Nephron (organoid): ENCODE results near the gene TRIOBP.

Source experiments
- H3K27ac Mint-ChIP-seq, 3 experiments: 2 replicates each; pipeline ENCODE4 v1.8.0; 2020; ENCODE audit warnings: mixed read lengths in 3 of 3, mild to moderate bottlenecking in 2 of 3, moderate library complexity in 1 of 3
- H3K27me3 Mint-ChIP-seq: 2 replicates; pipeline ENCODE4 v1.8.0; 2021; ENCODE audit warnings: low read depth, mild to moderate bottlenecking, moderate library complexity, mixed read lengths
- H3K36me3 Mint-ChIP-seq: 2 replicates; pipeline ENCODE4 v1.8.0; 2020; ENCODE audit warnings: low read depth, mixed read lengths
- H3K4me1 Mint-ChIP-seq: 2 replicates; pipeline ENCODE4 v1.8.0; 2020; ENCODE audit warnings: mixed read lengths
- H3K4me3 Mint-ChIP-seq, 3 experiments: 2 replicates each; pipeline ENCODE4 v1.8.0; 2020; ENCODE audit warnings: mild to moderate bottlenecking in 3 of 3, mixed read lengths in 3 of 3, moderate library complexity in 2 of 3
- H3K9me3 Mint-ChIP-seq: 2 replicates; pipeline ENCODE4 v1.8.0; 2020; ENCODE audit warnings: mixed read lengths
- CTCF ChIP-seq, 3 experiments: fragments of 200-600 bp; sonication (generic); IDR thresholded peaks; one replicate each; pipeline ENCODE4 v1.5.0; 2021; ENCODE audit warnings: antibody characterized with exemption in 3 of 3; ENCODE audit not compliant: unreplicated experiment in 3 of 3

The TRIOBP gene

DNA sequence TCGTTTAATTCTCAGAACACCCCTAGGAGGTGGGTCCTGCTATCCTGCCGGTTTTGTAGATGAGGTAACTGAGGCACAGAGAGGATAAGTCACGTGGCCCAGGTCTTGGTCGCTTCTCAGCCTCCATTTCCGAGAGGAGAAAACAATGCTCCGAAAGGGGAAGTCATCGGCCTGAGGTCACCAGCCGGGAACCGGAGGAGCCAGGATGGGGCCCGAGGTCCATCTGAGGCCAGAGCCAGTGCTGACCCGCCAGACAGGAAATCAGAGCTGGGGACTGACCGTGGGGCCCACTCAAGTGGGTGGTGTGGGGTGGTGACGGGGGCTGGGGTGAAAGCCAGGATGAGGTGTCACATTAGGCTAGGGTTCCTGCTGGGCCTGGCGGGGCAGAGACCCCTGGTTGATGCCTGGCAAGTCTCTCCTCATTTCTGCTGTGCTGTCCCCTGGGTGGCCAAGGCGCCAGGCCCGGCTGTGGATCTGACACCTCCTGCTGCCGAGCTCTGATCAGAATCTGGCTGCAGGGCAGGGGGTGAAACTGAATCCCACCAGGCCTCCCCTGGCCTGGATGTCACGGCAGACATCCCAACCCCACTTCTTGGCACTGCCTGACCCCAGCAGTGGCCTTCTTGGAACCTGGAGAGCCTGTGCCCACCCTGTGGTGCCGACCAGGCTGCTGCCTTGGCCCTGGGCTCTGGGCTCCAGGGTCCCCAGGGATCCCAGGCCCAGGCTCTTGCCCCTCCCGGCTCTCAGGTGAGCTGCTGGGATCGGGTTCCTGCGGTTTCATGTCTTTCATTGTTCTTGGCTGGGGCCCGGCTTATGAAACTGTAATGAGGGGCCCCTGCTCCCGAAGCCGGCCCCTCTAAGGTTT is 12.0 kb downstream of the TRIOBP start:
- Mint-ChIP-seq H3K36me3 (peaks cover 21% of the 10 kb centered on the region), H3K9me3 (no peaks in the 10 kb centered on the region), H3K27ac (no peak overlapping the region), H3K4me1 (no peaks in the 10 kb centered on the region), H3K27me3 (no peaks in the 10 kb centered on the region), H3K4me3 (no peak overlapping the region)
- TF ChIP-seq CTCF (IDR thresholded peaks at IDR 0.05; ENCODE audit: unreplicated experiment in 3 of 3): no peak

DNA sequence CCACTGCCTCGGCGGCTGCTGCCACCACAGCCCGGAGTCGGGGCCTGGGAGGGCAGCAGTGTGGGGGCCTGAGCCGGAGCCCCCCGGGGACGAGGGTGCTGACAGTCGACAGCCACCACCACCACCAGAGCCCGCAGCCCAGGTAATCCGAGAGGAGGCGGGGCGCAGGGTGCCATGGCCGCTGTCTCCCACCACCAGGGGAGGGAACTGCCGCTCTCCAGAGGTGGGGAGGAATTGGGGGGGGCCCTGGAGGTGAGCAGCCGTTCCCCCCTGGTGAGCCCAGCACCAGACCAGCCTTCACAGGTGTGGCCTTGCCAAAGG is 12.6 kb downstream of the TRIOBP start:
- no peaks in the 10 kb centered on the region for H3K9me3 Mint-ChIP-seq

DNA sequence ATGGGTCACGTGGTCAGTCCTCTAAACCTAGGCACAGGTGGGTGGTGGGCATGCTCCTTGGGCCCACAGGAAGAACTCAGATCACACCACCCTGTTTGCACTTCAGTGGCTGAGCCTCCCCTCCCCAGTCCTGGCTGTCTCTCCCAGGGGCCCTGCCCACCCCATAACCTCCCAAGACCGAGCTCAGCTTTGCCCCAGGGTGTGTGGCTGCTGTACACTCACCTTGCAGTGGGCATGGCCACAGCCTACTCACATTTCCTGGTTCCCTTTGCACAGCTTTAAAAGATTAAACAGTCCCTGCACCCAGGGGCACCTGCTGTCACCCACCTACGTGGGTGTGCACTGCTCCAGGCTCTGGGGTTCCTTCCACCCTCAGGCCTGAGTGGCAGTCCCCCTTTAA is 13.8 kb downstream of the TRIOBP start:
- no peaks in the 10 kb centered on the region for H3K27me3 Mint-ChIP-seq
- peaks cover 12% of the 10 kb centered on the region for H3K36me3 Mint-ChIP-seq
- H3K4me3 Mint-ChIP-seq: no peak overlapping the region
- no peak overlapping the region for H3K27ac Mint-ChIP-seq
- TF ChIP-seq CTCF (IDR thresholded peaks at IDR 0.05; ENCODE audit: unreplicated experiment in 3 of 3): no peak
- no peaks in the 10 kb centered on the region for H3K4me1 Mint-ChIP-seq
- no peaks in the 10 kb centered on the region for H3K9me3 Mint-ChIP-seq

More for the DNA sequence above, 12.6 kb downstream of the TRIOBP start:
- Mint-ChIP-seq H3K4me1 (no peaks in the 10 kb centered on the region), H3K27me3 (no peaks in the 10 kb centered on the region), H3K27ac (no peak overlapping the region), H3K36me3 (peaks cover 18% of the 10 kb centered on the region), H3K4me3 (no peak overlapping the region)
- no peak for TF ChIP-seq CTCF (IDR thresholded peaks at IDR 0.05; ENCODE audit: unreplicated experiment in 3 of 3)

DNA sequence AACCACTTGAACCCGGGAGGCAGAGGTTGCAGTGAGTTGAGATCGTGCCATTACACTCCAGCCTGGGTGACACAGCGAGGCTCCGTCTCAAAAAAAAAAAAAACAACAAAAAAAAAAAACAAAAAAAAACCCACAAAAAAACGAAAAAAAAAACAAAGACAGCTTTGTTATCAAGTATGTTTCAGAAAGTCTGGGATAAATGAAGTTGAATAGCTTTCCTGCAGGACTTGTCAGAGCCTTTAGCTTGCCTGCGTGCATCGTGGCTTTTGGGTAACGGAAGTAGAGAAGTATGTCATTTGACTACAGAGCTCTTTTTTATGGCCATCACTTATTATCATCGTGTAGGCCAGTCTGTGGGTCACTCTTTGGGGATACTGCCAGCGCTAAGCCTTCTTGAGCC is 14.6 kb downstream of the TRIOBP start:
- peaks cover 6% of the 10 kb centered on the region for H3K36me3 Mint-ChIP-seq
- H3K4me1 Mint-ChIP-seq: no peaks in the 10 kb centered on the region
- H3K27me3 Mint-ChIP-seq: no peaks in the 10 kb centered on the region
- H3K27ac Mint-ChIP-seq: no peak overlapping the region
- no peak for TF ChIP-seq CTCF (IDR thresholded peaks at IDR 0.05; ENCODE audit: unreplicated experiment in 3 of 3)
- H3K9me3 Mint-ChIP-seq: no peaks in the 10 kb centered on the region
- no peak overlapping the region for H3K4me3 Mint-ChIP-seq

DNA sequence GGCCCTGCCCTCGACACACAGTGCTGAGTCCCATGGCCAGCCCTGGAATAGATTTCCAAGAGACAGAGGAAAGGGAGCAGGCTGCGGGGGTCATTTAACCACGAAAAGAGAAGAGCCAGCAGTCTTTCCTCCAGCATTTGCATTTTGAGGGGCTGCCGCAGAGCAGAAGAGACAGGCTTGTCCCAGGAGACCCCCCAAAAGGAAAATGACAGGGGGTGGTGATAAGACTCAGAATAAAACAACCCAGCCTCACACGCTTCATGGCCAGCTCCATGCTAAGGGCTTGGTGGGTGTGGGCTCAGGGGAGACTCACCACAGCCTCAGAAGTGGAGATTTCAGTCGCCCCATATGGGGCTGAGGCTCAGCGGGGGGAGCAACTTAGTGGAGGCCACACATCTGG is 16.9 kb downstream of the TRIOBP start:
- Mint-ChIP-seq H3K4me3 (no peak overlapping the region), H3K4me1 (no peaks in the 10 kb centered on the region), H3K36me3 (peaks cover 13% of the 10 kb centered on the region), H3K9me3 (no peaks in the 10 kb centered on the region), H3K27ac (no peak overlapping the region), H3K27me3 (peaks cover 3% of the 10 kb centered on the region)
- TF ChIP-seq CTCF (IDR thresholded peaks at IDR 0.05; ENCODE audit: unreplicated experiment in 3 of 3): no peak

DNA sequence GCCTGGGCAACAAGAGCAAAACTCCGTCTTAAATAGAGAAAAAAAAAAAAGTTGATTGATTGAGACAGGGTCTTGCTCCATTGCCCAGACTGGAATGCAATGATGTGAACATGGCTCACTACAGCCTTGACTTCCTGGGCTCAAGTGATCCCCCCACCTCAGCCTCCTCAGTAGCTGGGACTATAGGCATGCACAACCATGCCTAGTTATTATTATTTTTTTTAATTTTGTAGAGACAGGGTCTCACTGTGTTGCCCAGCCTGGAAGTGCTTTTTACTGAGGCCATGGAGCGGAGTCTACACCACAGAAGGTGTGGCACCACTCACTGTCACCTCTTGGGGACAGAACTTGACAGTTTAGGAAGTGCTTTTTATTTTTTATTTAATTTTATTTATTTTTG is 17.8 kb downstream of the TRIOBP start:
- H3K36me3 Mint-ChIP-seq: peaks cover 12% of the 10 kb centered on the region
- H3K9me3 Mint-ChIP-seq: no peaks in the 10 kb centered on the region
- peaks cover 3% of the 10 kb centered on the region for H3K27me3 Mint-ChIP-seq
- H3K27ac Mint-ChIP-seq: no peak overlapping the region
- no peak for TF ChIP-seq CTCF (IDR thresholded peaks at IDR 0.05; ENCODE audit: unreplicated experiment in 3 of 3)
- no peak overlapping the region for H3K4me3 Mint-ChIP-seq
- no peaks in the 10 kb centered on the region for H3K4me1 Mint-ChIP-seq
